GM18861 (cell line): ENCODE results near the gene RUNX2.

ENCODE experiments used
- ATAC-seq: cut with Tn5 transposase; IDR thresholded peaks from one replicate; pipeline ENCODE4 v1.9.1; 2021; ENCODE audit not compliant: unreplicated experiment

The RUNX2 gene

DNA sequence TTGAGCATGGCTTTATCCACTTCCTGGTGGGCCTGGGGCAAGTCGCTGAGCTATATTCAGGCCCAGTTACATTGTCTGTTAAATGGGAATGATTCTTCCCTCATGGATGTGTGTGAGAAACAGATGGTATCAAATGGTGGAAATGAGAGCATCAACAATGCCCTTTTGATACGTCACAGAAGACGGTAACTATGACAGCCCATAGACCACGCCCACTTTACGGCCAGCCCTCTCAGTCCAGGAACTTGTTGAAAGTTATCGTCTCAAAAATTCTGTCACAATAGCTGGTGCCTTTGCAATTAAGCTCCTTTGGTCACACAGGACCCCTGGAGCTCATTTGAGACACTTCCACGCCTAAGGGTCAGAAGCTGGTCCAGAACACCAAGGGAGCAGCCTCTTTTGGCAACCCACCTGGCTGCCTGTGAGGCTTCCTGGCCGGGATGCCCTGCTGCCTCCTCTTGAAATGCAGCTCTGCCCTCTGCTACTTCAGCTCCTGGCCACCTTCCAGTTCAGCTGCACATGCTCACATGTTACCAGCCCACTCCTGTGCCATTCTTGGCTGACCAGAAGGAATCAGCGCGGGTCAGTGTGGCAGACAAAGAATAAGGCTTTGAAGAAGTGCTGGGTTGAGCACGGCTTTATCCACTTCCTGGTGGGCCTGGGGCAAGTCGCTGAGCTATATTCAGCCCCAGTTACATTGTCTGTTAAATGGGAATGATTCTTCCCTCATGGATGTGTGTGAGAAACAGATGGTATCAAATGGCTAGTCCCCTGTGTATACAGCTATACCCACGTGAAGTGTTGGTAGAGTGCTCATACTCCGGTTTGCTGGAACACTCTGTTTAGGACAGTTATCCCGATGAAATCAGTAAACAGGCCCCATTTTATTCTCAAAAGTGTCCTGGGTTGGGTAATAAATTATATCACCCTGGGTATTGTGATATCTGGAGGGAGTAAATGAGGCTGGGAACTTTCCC lies 248.8 kb downstream of the RUNX2 start:
- ATAC-seq: no peak

GRCh38 chr6:45577836-45578504 lies 249.8 kb downstream of the RUNX2 start:
- no peak for ATAC-seq

- no peak for ATAC-seq
Observed at GRCh38 chr6:45584127-45584526, 256.0 kb downstream of the RUNX2 start.

DNA sequence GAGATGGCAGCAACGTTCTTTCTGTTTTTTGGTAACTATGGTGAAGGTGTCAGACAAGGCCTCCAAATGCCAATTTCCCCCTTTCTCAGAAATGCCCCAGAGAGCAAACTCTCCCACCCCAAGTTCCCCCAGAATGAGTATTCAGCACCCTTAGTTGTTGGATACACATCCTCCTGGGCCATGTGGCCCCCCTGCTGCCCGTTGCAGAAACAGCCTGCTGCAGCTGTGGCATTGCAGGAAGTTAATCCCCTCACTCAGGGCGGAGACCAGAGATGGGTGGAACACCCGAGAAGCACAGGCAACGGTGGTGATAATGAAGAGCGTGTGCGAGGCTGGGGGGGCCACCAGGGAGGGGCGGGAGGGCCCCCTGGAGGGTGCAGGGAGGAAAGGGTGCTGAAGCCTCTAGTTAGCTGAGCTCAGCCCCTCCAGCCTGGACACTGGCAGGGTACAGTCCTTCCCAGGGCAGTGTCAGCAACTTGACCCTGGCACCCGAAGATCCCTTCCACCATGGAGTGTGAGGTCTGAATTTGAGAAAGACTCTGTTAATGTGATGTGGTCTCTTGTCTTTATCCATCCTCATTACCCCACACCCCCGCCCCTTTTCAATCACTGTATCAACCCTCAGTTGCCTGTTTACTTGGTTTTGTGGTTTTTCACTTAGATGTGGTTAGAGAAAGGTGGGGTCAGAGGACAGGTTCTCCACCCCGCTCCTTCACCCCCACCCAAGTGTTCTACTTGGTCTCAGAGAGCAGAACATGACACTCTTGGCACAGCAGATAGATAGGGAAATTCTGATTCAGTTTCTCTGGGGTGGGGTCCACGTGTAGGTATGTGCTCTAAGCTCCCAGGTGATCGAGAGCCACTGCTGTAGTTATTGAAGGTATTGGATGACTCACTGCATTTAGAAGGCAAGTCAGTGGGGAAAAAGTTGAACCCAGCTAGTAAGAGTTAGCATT lies 258.4 kb downstream of the RUNX2 start:
- no peak for ATAC-seq

DNA sequence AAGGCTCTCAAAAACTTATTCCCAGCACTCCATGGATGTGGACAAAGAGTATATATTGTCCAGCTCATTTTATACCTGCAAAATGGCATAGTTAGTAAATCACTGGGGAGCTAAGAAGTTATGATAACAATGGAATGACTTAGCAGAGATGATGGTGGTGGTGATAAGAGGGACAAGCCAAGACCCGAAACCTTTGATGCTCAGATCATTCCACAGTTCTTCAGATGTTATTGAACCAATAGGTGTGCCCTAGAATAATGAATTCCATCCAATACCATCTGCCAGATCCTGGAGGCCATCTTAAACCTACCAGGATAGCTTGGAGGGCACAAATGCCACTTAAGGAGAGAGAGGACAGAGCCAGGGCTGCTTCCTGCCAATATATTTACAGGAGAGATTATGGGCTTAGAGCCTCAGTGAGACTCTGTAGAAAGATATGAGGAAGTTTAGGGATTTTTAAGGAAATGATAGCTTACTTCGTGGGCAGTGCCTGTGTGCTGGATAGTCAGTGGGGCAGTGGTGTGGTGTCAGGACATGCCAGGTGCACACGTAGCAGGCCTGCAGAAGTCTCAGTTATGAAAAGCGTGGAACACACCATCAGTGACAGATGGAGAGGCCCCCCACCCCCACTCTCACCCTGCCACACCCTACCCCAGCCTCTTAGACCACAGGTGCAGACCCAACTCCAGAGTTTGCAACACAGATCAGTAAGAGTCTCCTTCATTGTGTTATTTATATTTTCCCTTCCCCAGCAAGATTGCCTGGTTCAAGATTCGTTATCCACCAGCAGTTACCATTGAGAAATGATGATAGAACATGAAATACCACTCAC lies 259.3 kb downstream of the RUNX2 start:
- no peak for ATAC-seq

GRCh38 chr6:45589367-45589766 lies 261.2 kb downstream of the RUNX2 start:
- ATAC-seq: no peak

GRCh38 chr6:45590226-45590625 lies 262.1 kb downstream of the RUNX2 start:
- no peak for ATAC-seq

GRCh38 chr6:45590696-45591184 lies 262.6 kb downstream of the RUNX2 start:
- ATAC-seq: no peak

GRCh38 chr6:45591306-45591705 lies 263.2 kb downstream of the RUNX2 start:
- no peak for ATAC-seq

- no peak for ATAC-seq
Observed at GRCh38 chr6:45591890-45592289, 263.8 kb downstream of the RUNX2 start.

DNA sequence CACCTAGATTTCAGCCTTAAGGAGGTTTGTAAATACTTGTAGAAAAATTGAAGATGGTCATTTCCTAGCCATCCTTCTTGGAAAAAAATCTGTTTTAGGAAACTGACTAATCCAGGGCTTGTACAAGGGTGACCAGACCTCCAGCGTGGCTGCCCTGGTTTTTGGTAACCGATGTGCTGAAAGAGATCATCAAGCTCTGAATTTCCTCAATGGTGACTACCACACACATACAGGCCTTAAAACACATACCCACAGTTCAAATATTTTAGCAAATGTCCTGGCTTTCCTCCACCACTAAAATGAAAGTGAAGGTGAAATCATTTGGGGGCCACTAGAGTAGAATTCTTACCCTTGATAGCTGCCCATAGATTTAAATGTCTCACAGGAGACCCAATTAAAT lies 264.9 kb downstream of the RUNX2 start:
- ATAC-seq: no peak

DNA sequence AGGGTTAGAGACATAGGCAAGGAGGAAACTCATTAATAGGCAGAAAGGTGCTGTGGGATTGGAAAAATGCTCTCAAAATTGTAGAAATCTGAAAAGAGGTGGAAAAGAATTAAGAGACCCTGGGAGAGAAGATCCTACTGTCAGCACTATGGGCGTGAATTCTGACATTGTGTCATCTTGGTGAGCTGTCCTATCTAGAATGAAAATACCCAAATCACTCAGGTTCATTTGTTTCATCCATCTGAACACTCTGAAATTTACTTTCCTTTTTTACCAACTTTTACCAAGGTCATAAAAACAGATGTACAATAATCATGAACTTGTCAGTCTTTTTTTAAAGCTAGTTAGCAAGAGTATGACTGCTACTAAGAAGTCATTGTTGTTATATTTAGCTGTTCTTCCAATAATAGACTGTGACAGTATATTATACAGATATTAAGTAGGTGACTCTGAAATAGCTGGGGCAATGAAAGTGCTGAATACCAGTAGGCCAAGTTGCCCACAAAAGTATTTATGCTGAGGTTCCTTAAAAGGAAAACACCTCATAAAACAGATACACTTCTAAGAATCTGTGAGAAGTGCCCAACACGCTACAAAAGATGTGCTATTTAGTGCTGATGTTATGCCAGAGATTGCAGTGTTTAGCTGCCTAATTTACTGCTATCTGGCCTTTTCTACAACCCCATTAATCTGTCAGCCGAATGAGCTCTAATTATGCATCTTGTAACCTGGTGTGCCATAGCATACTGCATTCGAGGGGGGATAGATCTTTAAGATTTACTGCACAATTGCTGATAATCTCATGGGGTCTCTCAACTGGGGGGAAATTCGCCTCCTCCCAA lies 267.1 kb downstream of the RUNX2 start:
- no peak for ATAC-seq

DNA sequence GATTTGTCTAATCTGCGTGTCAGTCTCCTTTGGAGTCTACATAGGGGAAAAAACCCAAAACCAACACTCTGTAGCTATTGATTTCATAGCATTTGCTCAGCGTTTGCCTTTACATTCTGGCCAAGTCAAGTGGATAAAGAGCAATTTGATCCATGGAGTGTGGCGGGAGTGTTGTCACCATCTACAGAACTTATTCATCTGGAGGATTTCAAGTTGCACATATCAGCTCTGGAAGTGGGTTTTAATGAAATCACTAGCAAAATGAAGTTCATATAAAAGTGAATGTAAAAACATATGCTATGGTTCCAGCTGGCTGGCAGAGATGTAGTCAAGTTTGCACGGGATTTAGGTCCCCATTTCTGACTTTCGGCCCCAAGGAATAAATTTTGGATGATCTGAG lies 269.3 kb downstream of the RUNX2 start:
- ATAC-seq: no peak

- ATAC-seq: no peak
Observed at GRCh38 chr6:45599053-45599452, 270.9 kb downstream of the RUNX2 start.

GRCh38 chr6:45605971-45606370 lies 277.8 kb downstream of the RUNX2 start:
- ATAC-seq: no peak

DNA sequence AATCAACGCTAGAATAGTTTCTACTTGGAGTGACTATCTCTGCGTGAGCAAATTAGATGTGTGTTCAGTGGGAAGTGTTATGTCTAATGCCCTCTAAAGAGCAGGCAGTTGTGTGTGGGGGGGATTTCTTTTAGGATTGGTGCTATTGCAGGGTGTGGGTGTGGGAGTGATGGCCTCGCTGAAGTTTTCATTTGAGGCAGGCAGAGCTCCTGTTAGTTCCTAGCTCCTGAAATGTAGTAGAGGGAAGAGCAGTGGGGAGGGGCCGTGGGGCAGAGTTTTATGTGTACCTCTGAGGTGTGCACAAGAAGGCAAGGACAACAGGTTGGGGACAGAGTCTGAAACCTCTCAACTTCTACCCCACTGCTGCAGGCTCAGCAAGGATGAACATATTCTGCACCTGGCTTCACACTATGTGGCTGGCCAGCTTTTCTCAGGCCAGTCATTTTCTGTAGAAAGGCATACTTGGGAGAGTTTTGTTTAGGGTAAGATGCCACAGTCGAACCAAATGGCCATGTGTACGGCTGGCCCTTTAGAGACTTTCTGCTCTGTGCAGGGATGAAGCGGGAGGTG lies 278.8 kb downstream of the RUNX2 start:
- no peak for ATAC-seq

GRCh38 chr6:45607798-45608197 lies 279.7 kb downstream of the RUNX2 start:
- ATAC-seq: no peak

DNA sequence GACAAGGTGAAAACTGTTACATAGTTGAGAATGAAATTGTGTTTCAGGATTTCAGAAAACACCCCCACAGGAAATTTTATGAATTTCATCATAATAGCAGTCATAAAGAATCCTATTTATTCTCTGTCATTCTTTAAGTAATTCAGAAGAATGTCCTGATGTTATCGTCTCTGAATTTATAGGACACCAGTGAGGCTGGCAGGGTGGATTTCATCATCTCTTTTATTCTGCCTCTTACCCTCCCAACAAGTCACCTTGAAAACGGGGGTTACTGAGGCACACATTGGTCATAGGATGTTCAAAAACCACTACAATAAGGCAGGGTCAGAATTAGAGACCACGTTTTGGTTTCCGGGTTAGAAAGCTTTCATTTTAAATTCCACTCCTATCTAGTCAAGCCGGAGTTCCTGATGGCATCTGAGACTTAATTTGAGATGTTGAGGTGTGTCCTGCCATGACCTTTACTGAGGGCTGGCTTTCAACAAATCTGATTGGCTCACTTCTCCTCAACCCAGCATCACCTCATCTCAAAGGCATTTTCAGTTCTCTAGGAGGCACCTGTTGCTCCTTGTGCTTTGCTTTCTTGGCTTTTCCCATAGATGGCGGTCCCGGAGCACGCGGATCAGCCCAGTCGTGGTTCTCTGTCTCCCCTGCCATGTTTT lies 280.3 kb downstream of the RUNX2 start:
- ATAC-seq: no peak
